Lower lobe of right lung (tissue), 2 donors: ENCODE measurements around the gene NEDD4L. TPM values are rescaled to one million over a fixed set of nuclear protein-coding genes. Genes with fewer than 3 reads are reported as not detected.

ENCODE experiments used
- ATAC-seq, 2 donors: fragments of 200-7000 bp; cut with Tn5 transposase; one replicate each; pipeline ENCODE4 v1.9.1; 2020 to 2022; ENCODE audit warnings: mild to moderate bottlenecking in 2 of 2, moderate library complexity in 2 of 2
- DNase-seq: peaks from one replicate; pipeline ENCODE4 v3.0.0-alpha.2; 2020
- H3K27ac ChIP-seq: fragments of 200-600 bp; one replicate; pipeline ENCODE4 v1.8.0; 2022
- H3K27me3 ChIP-seq: fragments of 200-600 bp; one replicate; pipeline ENCODE4 v1.8.0; 2022; ENCODE audit warnings: low read depth
- H3K36me3 ChIP-seq: fragments of 200-600 bp; one replicate; pipeline ENCODE4 v1.8.0; 2022; ENCODE audit warnings: mild to moderate bottlenecking
- H3K4me1 ChIP-seq: fragments of 200-600 bp; one replicate; pipeline ENCODE4 v1.8.0; 2022
- H3K4me3 ChIP-seq: fragments of 200-600 bp; one replicate; pipeline ENCODE4 v1.8.0; 2022; ENCODE audit warnings: mild to moderate bottlenecking
- H3K9me3 ChIP-seq: fragments of 200-600 bp; one replicate; pipeline ENCODE4 v1.8.0; 2022
- CTCF ChIP-seq: fragments of 200-600 bp; IDR thresholded peaks from one replicate; pipeline ENCODE4 v1.8.0; 2022; ENCODE audit warnings: antibody characterized with exemption, mild to moderate bottlenecking
- intact Hi-C: fragments of 100-400 bp; cut with DNase I; formaldehyde crosslinking; loops from one replicate; pipeline ENCODE4 v1.11.0; 2022
- total RNA-seq: library from RNA; stranded (reverse); fragmentation: NEBNext Ultra II Directional; extraction: Animal tissue kit (Norgen Biotek cat#: 25700); gene quantifications from one replicate; pipeline ENCODE4 v1.2.1, GENCODE V29; 2021
- donor health status: DM: no; HTN: yes; CAD: no; lungs with severe emphysema.

NEDD4L gene
- total RNA-seq, 1 donor from 2014 or later: 203 TPM

GRCh38 chr18:58055890-58056558, 12.0 kb downstream of the NEDD4L start:
- TF ChIP-seq CTCF: no peak
- Histone ChIP-seq H3K4me3 (no peak overlapping the region), H3K9me3 (no peaks in the 10 kb centered on the region), H3K36me3 (no peaks in the 10 kb centered on the region), H3K27ac (no peak overlapping the region), H3K27me3 (no peaks in the 10 kb centered on the region), H3K4me1 (peaks cover 25% of the 10 kb centered on the region)
- ATAC-seq (no peak), DNase-seq (no peak)
- intact Hi-C loops: no loop called here

- no peaks in the 10 kb centered on the region for H3K9me3 ChIP-seq
- TF ChIP-seq CTCF: no peak
- intact Hi-C loops: no loop called here
- H3K36me3 ChIP-seq: no peaks in the 10 kb centered on the region
- no peak for DNase-seq
- no peak overlapping the region for H3K27ac ChIP-seq
- no peaks in the 10 kb centered on the region for H3K27me3 ChIP-seq
- H3K4me3 ChIP-seq: no peak overlapping the region
- no peak for ATAC-seq
- peaks cover 20% of the 10 kb centered on the region for H3K4me1 ChIP-seq
Observed at GRCh38 chr18:58056852-58057251, 12.8 kb downstream of the NEDD4L start.

GRCh38 chr18:58057291-58057965, 13.4 kb downstream of the NEDD4L start:
- H3K36me3 ChIP-seq: no peaks in the 10 kb centered on the region
- intact Hi-C loops: no loop called here
- H3K4me1 ChIP-seq: peaks cover 17% of the 10 kb centered on the region
- H3K9me3 ChIP-seq: no peaks in the 10 kb centered on the region
- no peaks in the 10 kb centered on the region for H3K27me3 ChIP-seq
- ATAC-seq: no peak
- DNase-seq: no peak
- no peak for TF ChIP-seq CTCF
- no peak overlapping the region for H3K27ac ChIP-seq
- no peak overlapping the region for H3K4me3 ChIP-seq

- no peak for TF ChIP-seq CTCF
- Histone ChIP-seq H3K36me3 (no peaks in the 10 kb centered on the region), H3K27ac (no peak overlapping the region), H3K4me1 (peaks cover 17% of the 10 kb centered on the region), H3K27me3 (no peaks in the 10 kb centered on the region), H3K9me3 (no peaks in the 10 kb centered on the region), H3K4me3 (no peak overlapping the region)
- no peak for DNase-seq
- ATAC-seq: no peak
- intact Hi-C loops: no loop called here
Observed at GRCh38 chr18:58058720-58059119, 14.7 kb downstream of the NEDD4L start.

- no peaks in the 10 kb centered on the region for H3K27me3 ChIP-seq
- intact Hi-C loops: no loop called here
Observed at GRCh38 chr18:58060254-58060653, 16.2 kb downstream of the NEDD4L start.

More at GRCh38 chr18:58060254-58060653, 16.2 kb downstream of the NEDD4L start:
- TF ChIP-seq CTCF: no peak
- peaks cover 3% of the 10 kb centered on the region for H3K4me1 ChIP-seq
- H3K36me3 ChIP-seq: no peaks in the 10 kb centered on the region
- H3K4me3 ChIP-seq: no peak overlapping the region
- ATAC-seq (no peak), DNase-seq (no peak)
- no peaks in the 10 kb centered on the region for H3K9me3 ChIP-seq
- no peak overlapping the region for H3K27ac ChIP-seq
